ENCODE results near the gene CTNND2.

CTNND2 gene

GRCh38 chr5:11000515-11001353 is 903.5 kb downstream of the CTNND2 start:
- no peak for DNase-seq

- DNase-seq = no peak
Measured at GRCh38 chr5:10999714-11000113, 904.5 kb downstream of the CTNND2 start.

GRCh38 chr5:10995891-10996290 is 908.4 kb downstream of the CTNND2 start:
- DNase-seq = no peak

DNA sequence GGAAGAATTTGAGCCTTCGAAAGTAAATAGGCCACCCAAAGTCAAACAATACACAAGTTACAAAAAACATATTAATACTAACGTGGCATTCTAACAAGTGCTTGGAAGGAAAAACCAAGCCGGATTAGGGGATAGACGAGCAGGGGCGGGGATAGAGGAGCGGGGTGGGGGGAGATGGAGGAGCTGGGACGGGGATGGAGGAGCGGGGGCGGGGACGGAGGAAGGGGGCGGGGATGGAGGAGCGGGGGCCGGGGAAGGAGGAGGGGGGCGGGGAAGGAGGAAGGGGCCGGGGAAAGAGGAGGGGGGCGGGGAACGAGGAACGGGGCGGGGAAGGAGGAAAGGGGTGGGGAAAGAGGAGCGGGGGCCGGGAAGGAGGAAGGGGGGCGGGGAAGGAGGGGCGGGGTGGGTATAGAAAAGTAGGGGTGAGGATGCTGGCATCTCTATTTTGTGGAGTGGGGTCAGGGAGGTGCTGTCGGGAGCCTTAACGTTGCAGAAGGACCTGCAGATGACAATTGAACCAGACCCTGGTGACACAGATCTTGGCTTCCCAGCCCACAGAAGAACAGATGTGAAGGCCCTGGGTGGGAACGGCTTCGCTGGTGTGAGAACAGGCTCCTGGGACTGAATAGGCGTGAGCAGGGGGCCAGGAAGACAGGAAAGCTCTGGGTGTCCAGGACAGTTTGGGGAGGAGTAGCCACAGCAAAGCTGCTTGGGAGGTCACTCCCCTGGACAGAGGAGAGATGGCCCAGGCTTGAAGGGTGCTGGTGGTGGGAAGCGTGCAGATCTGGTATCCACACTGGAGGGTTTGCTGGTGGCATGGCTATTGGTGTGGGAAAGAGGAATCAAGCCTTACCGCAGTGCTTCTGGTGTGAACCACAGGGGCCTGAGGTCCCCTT is 909.9 kb downstream of the CTNND2 start:
- DNase-seq = no peak

DNA sequence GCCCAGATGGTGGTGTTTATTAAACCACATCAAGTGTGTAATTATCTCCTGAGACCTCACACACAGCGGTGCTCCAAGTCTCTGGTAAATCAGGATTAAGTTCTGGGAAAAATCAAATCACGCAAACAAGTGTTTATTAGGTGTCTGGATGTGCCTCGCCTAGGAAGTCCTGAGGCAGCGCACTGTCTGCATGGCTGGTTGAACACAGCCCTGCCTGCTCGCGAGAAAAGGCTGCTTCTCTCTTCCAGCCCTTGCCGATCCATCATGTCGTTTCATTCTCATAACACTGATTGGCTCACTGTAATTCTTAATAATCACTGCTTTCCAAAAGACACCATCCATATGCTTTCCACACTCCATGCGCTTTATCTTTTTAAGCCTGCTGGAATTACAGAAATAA is 913.6 kb downstream of the CTNND2 start:
- DNase-seq = no peak

- no peak for DNase-seq
Measured at GRCh38 chr5:10989577-10990263, 914.5 kb downstream of the CTNND2 start.

- DNase-seq = no peak
Measured at GRCh38 chr5:10988622-10989021, 915.6 kb downstream of the CTNND2 start.

DNA sequence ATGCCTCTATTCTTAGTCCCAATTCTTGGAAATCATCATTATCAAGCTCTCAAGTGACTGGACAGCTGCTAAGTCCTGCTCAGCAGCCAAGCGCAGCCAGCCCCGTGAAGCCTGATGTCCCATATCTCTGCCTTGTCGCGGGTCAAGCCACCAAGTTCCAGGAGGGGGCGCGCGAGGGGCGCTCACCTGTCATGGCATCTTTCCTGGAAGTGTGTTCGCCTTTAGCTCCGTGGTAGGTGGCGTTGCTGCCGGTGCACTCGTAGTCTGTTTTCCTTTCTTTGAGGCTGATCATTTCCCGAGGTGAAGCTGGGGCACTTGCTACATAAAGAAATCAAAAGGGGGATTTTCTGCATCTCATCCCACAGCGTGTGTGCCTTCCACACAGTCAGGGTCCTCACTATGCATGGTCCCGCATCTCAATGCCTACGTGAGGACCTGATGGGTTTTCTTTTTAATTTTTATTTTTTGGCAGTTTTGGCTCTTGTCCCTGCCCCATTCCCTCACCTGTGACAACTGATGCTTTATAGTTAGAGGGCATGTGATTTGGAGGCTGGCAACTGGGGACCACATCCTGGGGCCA is 916.2 kb downstream of the CTNND2 start:
- peak; percentile 0 for DNase-seq

GRCh38 chr5:10987276-10987924 is 916.8 kb downstream of the CTNND2 start:
- DNase-seq = no peak

- no peak for DNase-seq
Measured at GRCh38 chr5:10985721-10986110, 918.5 kb downstream of the CTNND2 start.

- no peak for DNase-seq
Measured at GRCh38 chr5:10985091-10985720, 919.0 kb downstream of the CTNND2 start.

GRCh38 chr5:10984021-10984715 is 920.1 kb downstream of the CTNND2 start:
- no peak for DNase-seq

GRCh38 chr5:10982626-10983025 is 921.6 kb downstream of the CTNND2 start:
- DNase-seq = no peak

DNA sequence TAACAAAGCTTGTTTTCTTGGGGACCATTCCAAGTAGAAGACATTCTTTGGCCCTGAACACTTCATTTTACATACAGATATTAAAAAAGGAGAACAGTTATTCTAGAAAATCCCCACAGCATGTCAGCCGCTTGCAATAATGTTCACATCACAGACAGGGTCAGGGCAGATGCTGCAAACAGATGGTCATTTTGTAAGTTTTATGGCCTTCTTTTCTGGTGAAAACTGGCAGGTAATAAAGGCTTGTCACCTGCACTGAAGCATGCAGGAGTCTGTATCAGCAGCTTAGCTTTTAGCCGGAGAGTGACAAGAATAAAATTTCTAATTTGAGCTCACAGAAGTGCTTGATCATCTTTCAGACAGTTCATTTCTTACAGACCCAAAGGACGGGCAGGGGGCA is 922.3 kb downstream of the CTNND2 start:
- no peak for DNase-seq

DNA sequence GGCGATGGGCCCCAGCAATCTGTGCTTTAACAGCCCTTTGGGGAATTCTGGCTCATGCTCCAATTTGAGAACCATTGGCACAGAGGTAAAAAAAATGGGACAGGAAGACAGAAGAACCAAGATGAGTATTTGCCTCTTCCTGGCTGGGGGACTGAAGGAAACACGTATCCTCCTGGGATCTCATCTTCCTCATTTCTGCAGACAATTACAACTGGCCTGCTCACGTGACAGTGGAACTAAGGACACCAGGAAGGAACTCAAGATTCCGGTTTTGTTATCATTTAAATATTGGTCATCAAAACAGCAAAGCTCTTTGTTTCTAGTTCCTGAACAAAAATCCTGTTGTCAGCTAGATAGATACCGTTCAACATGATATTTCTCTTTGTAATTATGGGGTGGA is 927.2 kb downstream of the CTNND2 start:
- DNase-seq = no peak

- DNase-seq = no peak
Measured at GRCh38 chr5:10975945-10976344, 928.3 kb downstream of the CTNND2 start.

- DNase-seq = no peak
Measured at GRCh38 chr5:10974850-10975249, 929.4 kb downstream of the CTNND2 start.

- DNase-seq = no peak
Measured at GRCh38 chr5:10973316-10973715, 930.9 kb downstream of the CTNND2 start.

- DNase-seq = no peak
Measured at GRCh38 chr5:10969684-10970180, 934.5 kb downstream of the CTNND2 start.

DNA sequence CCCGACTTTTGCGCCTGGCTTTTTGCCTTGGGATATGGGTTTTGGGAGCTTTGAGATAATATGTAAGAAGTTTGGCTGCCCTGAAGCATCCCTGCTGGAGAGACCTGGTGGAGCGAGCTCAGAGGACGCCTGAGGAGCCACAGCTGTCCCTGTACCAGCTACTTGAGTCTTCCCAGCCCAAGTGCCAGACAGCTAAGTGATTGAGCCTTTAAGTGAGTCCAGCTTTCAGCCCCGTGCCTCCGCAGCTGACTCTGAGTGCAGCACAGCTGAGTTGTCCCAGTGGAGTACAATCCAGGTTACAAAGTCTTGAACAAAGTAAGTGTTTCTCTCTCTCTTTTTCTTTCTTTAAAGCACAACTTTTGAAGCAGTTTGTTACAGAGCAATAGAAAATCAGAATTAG is 939.4 kb downstream of the CTNND2 start:
- DNase-seq = no peak

DNA sequence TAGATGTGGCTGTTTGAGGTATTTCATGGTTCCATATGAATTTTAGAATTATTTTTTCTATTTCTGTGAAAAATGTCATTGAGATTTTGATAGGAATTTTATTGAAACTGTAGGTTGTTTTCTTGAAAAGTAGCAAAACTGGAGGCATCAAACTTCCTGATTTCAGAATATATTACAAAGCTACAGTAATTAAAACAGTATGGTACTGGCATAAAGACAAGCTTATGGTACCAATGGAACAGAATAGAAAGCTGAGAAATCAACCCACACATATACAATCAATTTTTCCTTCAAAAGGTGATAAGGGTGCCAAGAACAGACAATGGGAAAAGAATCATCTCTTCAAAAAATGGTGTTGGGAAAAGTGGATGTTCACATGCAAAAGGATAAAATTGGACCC is 945.5 kb downstream of the CTNND2 start:
- DNase-seq = no peak

Data from NCI-H1092 (cell line).